Astrocyte of the hippocampus (primary cell): Measurements from ENCODE around the gene CARNS1.

Source experiments
- DNase-seq: peaks from one replicate; pipeline ENCODE4 v3.0.0; 2011; ENCODE audit warnings: low read depth, low spot score

Gene CARNS1

GRCh38 chr11:67441098-67441563, 25.7 kb downstream of the CARNS1 start:
- no peak for DNase-seq

DNA sequence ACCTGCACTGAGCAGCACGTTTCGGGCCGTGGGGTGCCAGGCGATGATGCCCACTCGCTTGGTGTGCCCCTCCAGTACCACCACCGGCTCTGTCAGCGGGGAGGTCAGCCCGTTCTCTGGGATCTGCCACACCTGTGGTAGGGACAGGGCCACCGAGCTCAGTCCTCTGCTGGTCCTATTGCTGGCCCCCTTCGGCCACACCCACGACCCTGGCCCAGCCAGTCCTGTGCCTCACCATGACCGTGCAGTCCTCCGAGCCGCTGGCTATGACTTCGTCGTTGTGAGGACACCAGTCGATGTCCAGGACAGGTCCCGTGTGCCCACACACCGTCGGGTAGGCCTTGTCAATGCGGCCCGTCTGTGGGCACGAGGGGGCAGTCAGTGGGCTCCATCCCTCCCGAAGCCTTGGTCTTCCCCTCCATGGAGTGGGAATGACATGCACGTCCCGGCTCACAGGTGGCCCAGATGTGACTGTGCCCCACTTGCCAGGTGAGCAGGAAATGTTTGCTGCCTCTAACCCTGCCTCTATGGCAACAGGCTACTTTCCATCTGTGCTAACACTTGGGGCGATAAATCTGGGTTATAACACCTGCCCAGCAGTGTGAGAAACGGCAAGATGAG, 26.4 kb downstream of the CARNS1 start:
- no peak for DNase-seq

DNA sequence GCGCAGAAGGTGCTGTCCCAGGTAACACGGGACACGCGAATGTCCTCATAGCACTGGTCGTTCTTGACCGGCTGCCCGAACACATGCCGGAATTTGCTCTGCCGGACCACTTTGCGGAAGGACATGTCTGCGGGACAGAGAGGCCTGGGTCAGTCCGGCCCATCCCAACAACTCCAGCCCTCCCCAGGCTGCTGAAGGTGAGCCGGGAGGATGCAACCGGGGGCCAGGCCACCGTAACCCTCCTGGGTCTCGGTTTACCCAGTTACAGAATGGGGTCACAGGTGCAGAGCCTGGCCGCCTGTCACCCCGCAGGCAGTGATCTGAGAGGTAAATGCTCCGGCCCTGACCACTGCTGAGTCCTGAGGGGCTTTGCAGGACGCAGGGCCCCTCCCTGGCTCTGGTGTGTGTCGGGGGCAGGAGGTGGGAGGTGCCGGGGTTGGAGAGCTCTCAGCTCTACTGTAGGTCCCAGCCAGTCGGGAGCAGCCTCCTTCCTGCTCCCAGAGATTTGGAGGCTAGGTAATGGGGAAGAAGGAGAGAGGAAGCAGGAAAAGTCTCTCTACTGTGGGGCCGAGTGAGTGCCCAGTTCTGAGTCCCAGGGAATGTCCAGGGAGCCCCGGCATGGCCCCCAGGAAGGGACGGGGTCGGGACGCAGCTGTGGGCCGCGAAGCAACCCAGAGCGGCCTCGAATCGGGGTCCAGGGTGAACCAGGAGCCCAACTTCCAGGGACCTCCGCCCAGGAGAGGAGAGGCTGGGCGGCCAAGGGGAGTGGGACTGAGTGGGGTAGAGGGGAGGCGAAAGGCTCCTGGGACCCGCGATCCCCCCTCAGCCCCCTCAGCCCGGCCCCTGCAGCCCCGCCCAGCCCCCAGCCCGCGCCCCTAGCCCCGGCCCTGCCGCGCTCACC, 27.3 kb downstream of the CARNS1 start:
- DNase-seq, result no peak

DNA sequence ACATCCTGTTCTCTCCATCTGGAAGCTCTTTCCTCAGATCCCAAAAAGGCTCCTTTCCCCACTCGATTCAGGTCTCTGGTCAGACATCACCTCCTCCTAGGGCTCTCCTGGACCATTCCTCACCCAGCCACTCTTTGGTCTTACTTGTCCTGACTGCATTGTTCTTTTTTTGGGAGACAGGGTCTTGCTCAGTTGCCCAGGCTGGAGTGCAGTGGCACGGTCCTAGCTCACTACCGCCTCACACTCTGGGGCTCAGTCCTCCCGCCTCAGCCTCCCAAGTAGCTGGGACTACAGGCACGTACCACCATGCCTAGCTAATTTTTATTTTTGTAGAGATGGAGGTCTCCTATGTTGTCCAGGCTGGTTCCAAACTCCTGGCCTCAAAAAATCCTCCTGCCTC, 30.0 kb downstream of the CARNS1 start:
- DNase-seq, result no peak

DNA sequence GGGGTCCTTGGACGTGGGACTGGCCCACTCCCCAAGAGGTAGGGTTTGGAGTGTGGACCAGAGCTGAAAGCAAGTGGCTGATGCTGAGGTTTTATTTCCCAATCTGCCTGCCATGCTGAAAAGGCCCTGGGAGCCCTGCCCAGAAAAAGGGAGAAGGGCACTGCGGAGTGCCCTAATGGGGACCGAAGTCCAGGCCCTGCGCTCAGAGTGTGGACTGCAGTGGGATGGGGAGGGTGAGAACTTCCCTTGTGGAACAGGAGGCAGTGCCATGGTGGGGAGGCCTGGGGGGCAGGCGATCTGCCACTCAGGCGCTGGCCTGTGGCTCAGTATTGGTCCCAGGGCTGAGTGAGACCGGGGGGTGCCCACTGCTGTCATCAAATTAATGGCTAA, 32.7 kb downstream of the CARNS1 start:
- DNase-seq, result no peak

DNA sequence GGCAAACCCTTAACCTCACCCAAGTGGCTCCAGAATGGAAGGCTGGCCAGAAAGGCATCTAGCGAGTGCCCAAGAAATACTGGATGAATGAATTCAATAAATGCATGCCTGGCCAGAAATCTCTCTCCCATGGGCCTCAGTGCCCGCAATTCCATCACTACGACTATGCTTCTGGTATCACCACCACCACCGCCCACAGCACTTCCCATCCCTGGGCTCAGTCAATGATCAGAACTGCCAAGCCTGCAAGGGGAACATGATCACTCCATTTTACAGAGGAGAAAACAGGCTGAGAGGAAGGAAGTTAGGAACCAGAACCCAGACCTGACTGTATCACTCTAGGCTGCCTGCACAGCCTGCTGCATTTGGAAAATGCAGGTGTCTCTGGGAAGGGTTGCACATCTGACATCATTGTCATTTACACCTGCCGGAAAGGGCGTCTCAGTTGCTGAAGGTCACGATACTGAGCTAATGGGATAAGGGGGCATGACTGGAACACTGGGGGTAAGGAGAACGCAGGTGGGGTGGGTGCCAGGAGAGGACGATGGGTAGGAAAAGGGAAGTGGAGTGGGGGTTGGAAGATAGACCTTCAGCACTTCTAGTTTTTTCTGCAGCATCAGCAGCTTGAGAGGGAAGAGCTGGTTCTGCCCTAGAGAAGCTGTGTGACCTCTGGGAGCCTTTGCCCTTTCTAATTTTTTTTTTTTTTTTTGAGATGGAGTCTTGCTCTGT, 33.8 kb downstream of the CARNS1 start:
- no peak for DNase-seq

DNA sequence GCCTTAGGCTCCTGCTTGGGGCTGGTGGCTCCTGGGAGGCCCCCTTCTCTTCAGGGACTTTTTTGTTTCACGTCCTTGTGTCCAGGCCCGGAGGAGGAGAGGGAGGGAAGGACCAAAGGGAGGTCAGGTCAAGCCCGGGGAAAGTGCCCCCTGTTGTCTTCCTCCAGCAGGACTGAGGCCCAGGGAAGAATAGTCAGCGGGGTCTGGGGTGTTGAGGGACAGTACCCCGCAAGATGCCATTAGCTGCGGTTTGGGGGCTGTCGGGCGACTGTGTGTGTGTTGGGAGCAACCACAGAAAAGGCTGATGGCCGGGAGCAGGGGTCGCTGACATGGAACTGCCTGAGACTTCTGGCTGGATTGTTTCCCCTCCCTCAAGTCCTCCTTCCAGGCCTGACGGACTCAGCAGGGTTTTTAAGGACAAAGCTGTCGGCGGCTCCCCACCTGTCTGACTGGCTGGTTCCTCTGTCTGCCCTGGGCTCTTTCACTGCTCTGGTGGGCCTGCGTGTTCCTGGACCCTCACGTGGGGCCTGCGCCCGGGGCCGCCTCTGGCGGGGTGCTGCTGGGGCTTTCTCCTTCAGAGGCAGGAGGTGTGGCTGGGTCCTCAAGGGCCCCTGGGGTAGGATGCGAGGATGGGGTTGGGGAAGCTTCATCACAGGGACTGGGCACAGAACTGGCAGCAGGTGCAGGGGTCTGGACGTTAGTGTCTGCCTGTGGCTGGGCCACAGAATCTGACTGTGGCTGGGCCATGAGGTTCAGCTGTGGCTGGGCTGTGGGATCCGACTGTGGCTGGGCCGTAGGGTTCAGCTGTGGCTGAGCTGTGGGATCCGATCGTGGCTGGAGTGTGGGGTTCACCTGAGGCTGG, 35.5 kb downstream of the CARNS1 start:
- DNase-seq, result no peak

DNA sequence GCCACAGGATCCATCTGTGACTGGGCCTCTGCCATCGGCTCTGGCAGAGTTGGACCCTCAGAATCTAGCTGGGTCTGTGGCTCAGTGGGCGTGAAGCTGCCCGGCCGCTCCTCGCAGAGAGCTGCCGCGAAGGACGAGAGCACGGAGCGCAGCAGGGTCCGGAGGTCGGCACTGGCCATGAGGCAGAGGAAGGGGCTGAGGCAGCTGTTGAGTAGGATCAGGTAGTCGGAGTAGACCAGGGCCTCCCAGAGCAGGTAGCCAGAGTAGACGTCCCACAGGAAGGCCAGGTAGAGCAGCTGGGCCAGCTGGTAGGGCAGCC, 36.1 kb downstream of the CARNS1 start:
- no peak for DNase-seq

DNA sequence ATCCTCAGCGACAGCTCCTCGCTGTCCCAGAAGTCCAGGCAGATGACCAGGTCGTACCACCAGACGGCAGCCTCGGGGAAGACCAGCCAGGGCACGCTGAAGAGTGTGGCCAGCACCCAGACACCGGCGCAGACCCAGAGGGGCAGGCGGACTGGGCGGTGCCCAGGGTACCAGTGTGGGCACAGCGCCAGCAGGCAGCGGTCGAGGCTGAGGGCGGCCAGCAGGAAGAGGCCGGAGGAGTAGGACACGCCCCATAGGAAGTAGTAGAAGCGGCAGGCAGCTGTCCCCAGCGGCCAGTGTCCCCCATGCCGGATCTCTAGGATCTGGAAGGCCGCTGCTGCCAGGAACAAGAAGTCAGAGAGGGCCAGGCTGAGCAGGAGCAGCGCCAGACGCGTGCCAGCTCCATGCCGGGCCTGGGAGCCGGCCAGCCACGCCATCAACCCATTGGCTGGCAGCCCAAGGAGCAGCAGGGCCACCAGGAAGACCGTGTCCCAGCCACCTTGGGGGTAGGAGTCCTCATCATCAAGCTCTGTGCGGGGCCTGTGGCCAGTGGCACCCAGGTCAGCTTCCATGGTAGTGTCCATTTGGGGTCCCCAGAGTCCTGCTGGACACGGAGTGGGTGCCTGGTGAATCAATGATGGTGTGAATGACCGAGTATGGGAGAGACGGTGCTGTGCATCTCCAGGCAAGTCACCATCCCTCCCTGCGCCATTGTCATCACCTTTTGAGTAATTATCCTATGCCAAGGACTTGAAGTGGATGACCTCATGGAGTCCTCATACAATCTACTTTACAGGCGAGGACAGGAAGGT, 36.9 kb downstream of the CARNS1 start, which contains the start of gene GPR152:
Gene GPR152, minus strand, starts transcription at position 589 of the 812 bp plus-strand sequence. Its CDS starts 5 bp downstream, at position 584.
- no peak for DNase-seq

DNA sequence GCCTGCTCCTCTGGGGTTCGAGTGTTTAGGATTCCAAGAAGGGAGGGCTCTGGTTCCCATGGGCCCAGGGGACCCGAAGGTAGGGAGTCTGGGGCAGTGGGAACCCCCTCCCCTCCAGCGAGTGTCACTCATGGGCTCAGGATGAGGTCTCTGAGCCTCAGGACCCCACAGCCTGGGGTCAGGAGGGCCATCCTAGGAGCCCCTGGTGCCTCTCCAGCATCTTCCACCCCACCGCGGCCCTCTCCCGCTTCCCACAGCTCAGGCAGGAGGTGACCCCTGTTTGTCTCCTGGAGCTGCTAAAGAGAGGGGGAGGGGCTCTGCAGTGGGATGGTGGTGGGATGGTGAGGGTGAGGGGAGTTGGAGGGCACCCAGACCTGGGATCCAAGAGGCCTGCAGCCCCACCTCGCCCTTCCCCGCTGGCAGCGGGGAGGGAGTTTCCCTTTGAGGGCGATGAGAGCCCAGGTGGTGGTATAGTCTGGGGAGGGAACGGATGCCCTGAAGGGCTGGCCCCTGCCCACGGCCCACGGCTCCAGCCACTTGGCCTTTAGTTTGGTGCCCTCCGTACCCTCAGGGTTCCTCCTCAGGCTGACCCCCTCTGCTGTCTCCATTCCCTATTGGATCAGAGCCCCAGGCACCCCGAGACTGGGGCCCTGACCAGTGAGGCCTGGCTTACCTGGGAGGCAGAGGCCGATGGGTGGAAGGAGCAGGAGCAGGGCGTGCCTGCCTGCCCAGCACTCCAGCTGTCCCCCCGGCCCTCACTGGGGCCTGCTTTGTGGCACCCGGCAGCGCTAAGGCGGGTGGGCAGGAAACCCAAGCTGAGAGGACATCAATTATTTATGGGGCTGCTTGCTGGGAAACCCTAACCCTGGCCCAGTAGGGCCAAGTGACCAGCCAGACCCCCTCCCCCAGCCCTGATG, 38.6 kb downstream of the CARNS1 start:
- DNase-seq, result no peak

DNA sequence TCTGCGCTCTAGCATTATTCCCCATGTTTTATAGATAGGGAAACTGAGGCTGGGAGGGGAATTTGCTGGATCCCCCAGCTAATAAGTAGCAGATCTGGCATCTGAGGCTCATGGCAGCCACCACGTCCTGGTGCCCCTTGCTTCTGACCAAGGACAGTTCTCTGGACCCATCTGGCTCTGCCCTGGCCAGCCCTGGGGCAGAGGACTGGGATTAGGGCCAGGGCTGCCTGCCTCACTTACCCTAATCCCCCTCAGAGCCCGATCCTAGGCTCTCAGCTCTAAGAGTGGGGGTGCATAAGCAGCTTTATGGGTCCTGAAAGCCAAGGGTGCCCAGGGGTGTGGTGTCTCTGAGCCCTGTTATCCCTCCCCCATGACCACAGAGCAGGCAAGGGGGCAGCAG, 39.6 kb downstream of the CARNS1 start, which contains the start of gene CABP4:
Gene CABP4, plus strand, starts transcription at position 301 of the 400 bp plus-strand sequence. Its CDS starts 70 bp downstream, at position 371.
- DNase-seq, result no peak

DNA sequence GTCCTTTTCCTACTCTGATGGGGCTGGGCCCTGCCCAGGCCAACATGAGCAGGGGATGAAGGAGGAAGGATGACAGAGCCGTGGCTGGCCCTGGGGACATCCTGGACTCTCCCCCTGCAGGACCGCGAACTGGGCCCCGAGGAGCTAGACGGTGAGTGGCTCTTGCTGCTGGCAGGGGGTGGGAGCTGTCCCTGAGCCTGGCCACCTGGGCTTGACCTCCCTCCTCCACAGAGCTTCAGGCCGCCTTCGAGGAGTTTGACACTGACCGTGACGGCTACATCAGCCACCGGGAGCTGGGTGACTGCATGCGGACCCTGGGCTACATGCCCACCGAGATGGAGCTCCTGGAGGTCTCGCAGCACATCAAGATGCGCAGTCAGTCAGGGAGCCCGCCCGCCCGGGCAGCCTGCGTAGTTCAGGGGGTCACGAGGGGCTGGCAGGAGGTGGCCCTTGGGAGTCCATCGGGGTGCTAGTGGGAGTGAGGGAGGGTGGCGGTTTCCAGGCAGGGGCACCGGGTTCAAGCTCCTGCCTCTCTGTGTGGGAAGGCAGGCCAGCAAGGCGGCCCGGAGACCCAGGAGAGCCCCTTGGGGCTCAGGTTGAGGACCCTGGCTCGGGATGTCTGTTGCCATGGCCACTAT, 40.7 kb downstream of the CARNS1 start:
- DNase-seq, result no peak

GRCh38 chr11:67457453-67457852, 42.0 kb downstream of the CARNS1 start:
- no peak for DNase-seq

GRCh38 chr11:67458266-67458665, 42.8 kb downstream of the CARNS1 start:
- no peak for DNase-seq

DNA sequence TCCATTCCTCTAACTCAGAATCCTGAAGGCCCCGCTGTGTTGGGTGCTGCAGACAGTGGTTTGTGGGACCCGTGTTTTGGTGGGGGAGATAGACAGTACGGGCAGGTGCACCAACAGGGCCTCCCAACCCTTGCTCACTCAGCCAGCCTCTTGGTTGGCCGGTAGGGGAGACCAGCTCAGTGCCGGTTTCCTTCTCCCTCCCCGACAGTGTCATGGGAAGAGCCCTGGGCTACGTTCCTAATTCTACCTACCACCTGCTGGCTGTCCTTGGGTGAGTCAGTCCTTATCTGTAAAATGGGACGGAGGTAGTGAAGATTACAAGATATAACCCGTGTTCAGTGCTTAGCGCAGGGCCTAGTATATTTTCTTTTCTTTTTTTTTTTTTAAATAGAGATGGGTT, 47.7 kb downstream of the CARNS1 start:
- no peak for DNase-seq

DNA sequence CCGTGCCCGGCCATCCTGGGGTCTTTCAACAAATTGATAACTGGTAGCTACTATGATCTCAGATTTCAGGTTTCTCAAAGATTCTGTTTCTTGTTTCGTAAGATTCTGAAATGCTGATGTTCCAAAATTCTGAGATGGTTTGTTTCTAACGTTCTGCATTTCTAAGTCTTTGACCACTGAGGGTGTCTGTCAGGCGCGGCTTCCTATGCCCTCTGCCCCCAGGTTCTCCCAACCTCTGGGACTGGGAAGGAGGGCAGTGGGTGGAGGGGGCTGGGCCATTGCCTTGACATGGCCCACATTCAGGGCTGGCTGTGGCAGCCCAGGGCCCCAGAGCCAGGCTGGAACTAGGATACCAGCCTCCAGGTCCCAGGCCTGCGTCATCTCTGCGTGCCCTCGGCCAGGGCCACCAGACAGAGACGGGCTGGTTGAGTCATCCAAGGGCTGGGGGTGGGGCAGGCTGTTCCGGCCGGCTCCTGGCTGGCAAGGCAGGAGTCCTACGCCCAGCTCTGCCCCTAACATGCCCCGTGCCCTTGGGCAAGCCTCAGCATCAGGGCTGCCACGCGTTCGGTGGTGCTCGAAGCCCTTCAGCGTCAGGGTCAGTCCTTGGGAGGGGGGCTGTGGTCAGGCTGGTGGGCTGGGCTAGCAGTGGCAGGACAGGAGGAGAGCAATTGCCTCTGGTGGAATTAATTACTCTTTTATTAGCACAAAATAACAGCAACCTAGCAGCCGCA, 48.4 kb downstream of the CARNS1 start:
- no peak for DNase-seq

GRCh38 chr11:67464411-67465188, 49.1 kb downstream of the CARNS1 start:
- peak; percentile 88 for DNase-seq

GRCh38 chr11:67465189-67465510, 49.7 kb downstream of the CARNS1 start:
- no peak for DNase-seq
